ENCODE measurements around the gene CPSF4.
A peak's percentile ranks its signal among the peaks of the same experiment; 100 is the strongest.
"Not testable (repeated sequence)": the region's sequence is repeated elsewhere in the genome, so short reads cannot be mapped to it uniquely, and the experiment has no call there.

The CPSF4 gene

DNA sequence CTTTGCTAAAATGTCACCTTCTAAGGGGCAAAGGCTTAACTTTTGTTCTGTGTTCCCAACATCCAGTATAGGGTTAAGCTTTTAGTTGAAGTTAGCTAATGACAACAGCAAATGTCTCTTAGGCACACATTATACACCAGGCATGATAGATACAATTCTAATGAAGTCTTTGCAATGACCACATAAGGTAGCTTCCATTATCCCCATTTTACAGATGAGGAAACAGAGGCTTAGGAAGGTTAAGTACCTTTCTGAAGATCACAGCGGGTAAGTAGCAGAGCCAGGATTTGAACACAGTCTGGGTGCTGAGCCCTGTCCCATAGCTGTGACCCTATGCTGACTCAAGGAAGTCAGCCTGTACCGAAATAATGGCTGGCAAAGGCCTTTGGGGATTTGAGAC, 28.1 kb upstream of the CPSF4 start:
- no peak for DNase-seq (ENCODE audit: low read depth)
- TF ChIP-seq, protein P1, sequence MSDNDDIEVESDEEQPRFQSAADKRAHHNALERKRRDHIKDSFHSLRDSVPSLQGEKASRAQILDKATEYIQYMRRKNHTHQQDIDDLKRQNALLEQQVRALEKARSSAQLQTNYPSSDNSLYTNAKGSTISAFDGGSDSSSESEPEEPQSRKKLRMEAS (IDR thresholded peaks at IDR 0.05; ENCODE audit: low read depth, low read length) = no peak
- TF ChIP-seq CTCF (IDR thresholded peaks at IDR 0.05; ENCODE audit: low read depth, low read length) (no peak), POLR2A (IDR thresholded peaks at IDR 0.05; ENCODE audit: extremely low read depth, insufficient read length) (no peak), MYC (IDR thresholded peaks at IDR 0.05; ENCODE audit: low read depth, low read length) (no peak)
- H3K4me3 ChIP-seq (ENCODE audit: low read depth, low read length) = peak overlapping the region; percentile 10

DNA sequence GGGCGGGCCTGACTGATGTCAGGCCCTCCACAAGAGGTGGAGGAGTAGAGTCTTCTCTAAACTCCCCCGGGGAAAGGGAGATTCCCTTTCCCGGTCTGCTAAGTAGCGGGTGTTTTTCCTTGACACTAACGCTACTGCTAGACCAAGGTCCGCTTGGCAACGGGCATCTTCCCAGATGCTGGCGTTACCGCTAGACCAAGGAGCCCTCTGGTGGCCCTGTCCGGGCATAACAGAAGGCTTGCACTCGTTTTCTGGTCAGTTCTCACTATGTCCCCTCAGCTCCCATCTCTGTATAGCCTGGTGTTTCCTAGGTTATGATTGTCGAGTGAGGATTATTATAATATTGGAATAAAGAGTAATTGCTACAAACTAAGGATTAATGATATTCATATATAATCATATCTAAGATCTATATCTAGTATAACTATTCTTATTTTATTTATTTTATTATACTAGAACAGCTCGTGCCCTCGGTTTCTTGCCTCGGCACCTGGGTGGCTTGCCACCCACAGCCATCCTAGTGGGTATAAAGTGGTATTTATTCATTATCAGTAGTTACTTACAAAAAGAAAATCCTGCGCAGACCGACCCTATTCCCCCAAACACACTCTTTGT, 23.1 kb upstream of the CPSF4 start:
- DNase-seq (ENCODE audit: low read depth) = peak; percentile 62
- TF ChIP-seq CTCF (IDR thresholded peaks at IDR 0.05; ENCODE audit: low read depth, low read length) = peak; percentile 74
- not testable (repeated sequence) for H3K4me3 ChIP-seq (ENCODE audit: low read depth, low read length)

DNA sequence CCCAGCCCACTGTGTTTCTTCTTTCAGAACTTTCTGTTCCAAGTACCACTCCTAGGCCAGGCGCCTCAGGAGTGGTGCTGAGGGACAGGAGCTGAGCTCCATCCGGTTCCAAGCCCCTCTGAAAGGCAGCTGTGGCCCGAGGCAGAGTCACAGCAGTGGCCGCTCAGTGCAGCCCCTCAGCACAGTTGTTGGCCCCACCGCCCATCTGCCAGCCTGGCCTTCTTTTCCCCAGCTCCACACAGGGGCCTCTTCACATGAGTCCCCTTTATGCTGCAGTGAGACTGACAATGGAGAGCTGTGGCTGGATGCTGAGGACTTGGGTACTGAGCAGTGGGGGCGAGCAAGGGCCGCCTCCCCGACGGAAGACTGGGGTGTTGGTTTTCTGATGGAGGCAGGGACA, 20.5 kb upstream of the CPSF4 start:
- no peak for TF ChIP-seq MYC (IDR thresholded peaks at IDR 0.05; ENCODE audit: low read depth, low read length)
- TF ChIP-seq, protein P1 (IDR thresholded peaks at IDR 0.05; ENCODE audit: low read depth, low read length) = no peak
- no peak for TF ChIP-seq POLR2A (IDR thresholded peaks at IDR 0.05; ENCODE audit: extremely low read depth, insufficient read length)
- TF ChIP-seq CTCF (IDR thresholded peaks at IDR 0.05; ENCODE audit: low read depth, low read length) = no peak
- H3K4me3 ChIP-seq (ENCODE audit: low read depth, low read length) = no peak overlapping the region
- no peak for DNase-seq (ENCODE audit: low read depth)

DNA sequence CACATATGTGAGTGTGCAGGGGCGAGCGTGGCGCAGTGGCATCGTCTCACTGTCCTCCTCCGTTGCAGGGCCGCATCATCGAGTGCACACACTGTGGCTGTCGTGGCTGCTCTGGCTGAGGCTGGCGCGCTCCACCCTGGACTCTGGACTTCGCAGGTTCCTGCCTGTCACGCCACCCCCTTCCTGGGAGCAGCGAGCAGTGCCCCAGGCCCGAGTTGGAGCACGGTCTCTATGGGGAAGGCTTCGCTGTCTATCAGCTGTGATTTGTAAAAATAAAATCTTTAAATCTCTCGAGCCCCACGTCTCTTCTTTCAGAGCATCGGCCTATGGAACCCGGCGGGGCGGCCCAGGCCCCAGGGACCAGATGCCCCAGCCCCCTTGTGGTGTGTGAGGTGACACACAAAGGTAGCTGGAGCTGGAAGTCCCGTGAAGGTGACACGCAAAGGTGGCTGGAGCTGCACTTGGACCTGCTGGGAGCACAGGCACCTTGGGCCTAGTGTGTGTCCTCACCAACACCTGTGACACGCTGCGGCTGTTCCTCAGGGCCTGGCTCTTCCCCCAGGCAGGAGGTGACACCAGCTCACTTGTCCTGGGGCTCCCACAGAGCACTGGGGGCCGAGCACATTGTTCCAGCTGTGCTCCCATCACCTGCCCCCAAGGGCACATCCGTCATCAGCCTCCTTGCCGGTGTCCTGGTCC, 19.3 kb upstream of the CPSF4 start:
- no peak for DNase-seq (ENCODE audit: low read depth)
- H3K4me3 ChIP-seq (ENCODE audit: low read depth, low read length) = no peak overlapping the region
- TF ChIP-seq CTCF (IDR thresholded peaks at IDR 0.05; ENCODE audit: low read depth, low read length) (no peak), POLR2A (IDR thresholded peaks at IDR 0.05; ENCODE audit: extremely low read depth, insufficient read length) (no peak), MYC (IDR thresholded peaks at IDR 0.05; ENCODE audit: low read depth, low read length) (no peak)
- TF ChIP-seq, protein P1 (IDR thresholded peaks at IDR 0.05; ENCODE audit: low read depth, low read length) = no peak

DNA sequence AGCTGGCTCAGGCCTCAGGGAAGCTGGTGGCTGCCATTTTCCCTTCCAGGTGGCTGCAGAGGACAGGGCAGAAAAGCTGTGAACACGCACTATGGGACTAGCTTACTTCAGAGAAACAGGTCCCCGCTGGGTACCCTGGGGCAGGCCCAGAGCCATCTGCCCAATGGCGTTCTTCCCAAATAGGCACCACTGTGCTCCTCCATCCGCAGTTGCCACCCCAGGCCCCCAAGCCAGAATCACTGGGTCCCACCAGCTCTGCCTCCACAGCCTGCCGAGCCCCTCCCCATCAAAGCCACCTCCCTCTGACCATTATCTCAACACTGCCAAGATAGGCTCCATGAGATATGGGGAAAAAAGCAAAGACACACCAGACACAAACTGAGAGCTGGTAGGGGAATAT, 18.5 kb upstream of the CPSF4 start:
- no peak for TF ChIP-seq MYC (IDR thresholded peaks at IDR 0.05; ENCODE audit: low read depth, low read length)
- no peak for TF ChIP-seq CTCF (IDR thresholded peaks at IDR 0.05; ENCODE audit: low read depth, low read length)
- TF ChIP-seq, protein P1 (IDR thresholded peaks at IDR 0.05; ENCODE audit: low read depth, low read length) = no peak
- no peak for TF ChIP-seq POLR2A (IDR thresholded peaks at IDR 0.05; ENCODE audit: extremely low read depth, insufficient read length)
- H3K4me3 ChIP-seq (ENCODE audit: low read depth, low read length) = no peak overlapping the region
- DNase-seq (ENCODE audit: low read depth) = no peak
